GM21423 (cell line): ENCODE data around the gene HPN.
"Not testable (repeated sequence)": the region's sequence is repeated elsewhere in the genome, so short reads cannot be mapped to it uniquely, and the experiment has no call there.

ENCODE experiments used
- ATAC-seq: cut with Tn5 transposase; IDR thresholded peaks from one replicate; pipeline ENCODE4 v1.9.1; 2021; ENCODE audit warnings: mild to moderate bottlenecking, moderate library complexity; ENCODE audit not compliant: unreplicated experiment

HPN gene

GRCh38 chr19:35100588-35101533, 59.3 kb downstream of the HPN start:
- no peak for ATAC-seq

GRCh38 chr19:35101949-35102348, 60.4 kb downstream of the HPN start:
- ATAC-seq, result not testable (repeated sequence)

GRCh38 chr19:35103614-35104013, 62.1 kb downstream of the HPN start:
- ATAC-seq, result not testable (repeated sequence)

GRCh38 chr19:35104361-35104760, 62.8 kb downstream of the HPN start:
- no peak for ATAC-seq

- ATAC-seq, result no peak
These were observed 63.5 kb downstream of the HPN start for GRCh38 chr19:35105047-35105410.

- ATAC-seq, result no peak
These were observed 64.1 kb downstream of the HPN start for GRCh38 chr19:35105411-35106290.

GRCh38 chr19:35106291-35106583, 64.7 kb downstream of the HPN start:
- ATAC-seq, result no peak

- no peak for ATAC-seq
These were observed 65.5 kb downstream of the HPN start for GRCh38 chr19:35106898-35107541.

- ATAC-seq, result no peak
These were observed 66.0 kb downstream of the HPN start for GRCh38 chr19:35107545-35107944.

GRCh38 chr19:35108730-35109129, 67.2 kb downstream of the HPN start:
- no peak for ATAC-seq

GRCh38 chr19:35109395-35110112, 68.0 kb downstream of the HPN start:
- ATAC-seq, result no peak

- no peak for ATAC-seq
These were observed 69.5 kb downstream of the HPN start for GRCh38 chr19:35110974-35111373.

GRCh38 chr19:35112995-35113688, 71.6 kb downstream of the HPN start:
- no peak for ATAC-seq

GRCh38 chr19:35114353-35115176, 73.0 kb downstream of the HPN start:
- ATAC-seq, result no peak

GRCh38 chr19:35115177-35115951, 73.8 kb downstream of the HPN start, which contains the start of gene FXYD3:
Gene FXYD3 (plus strand): TSS chr19:35115823. CDS start chr19:35119377, 3,554 bp downstream.
- ATAC-seq, result no peak
